ENCODE data around the gene JHY. TPM values are rescaled to one million over a fixed set of nuclear protein-coding genes. Genes with fewer than 3 reads are reported as not detected.

Gene JHY
- total and polyA plus RNA-seq, 2 of the 8 experiments (the other 6 are each of a cell fraction or from before 2014, with no cell fraction given) = 0.29 to 0.91 TPM

DNA sequence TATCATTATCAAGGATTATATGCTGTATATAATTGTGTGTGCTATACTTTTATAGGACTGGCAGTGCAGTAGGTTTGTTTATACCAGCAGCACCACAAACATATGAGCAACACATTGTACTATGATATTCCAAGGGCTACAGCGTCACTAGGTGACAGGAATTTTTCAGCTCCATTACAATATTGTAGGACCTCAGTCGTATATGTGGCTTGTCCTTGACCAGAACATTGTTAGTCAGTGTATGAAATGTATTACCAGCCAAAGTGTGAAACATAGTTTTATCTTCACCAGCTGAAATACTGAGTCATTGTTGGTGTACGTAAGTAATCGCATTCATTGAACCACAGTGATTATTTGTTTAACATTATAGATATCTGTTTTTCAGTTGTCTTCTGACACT lies 20.4 kb downstream of the JHY start (continued):
- TF ChIP-seq CBX5 (IDR thresholded peaks at IDR 0.05; ENCODE audit: low read depth, low read length) = no peak
- no peak for TF ChIP-seq RBBP5 (IDR thresholded peaks at IDR 0.05; ENCODE audit: borderline replicate concordance, low read depth, low read length)
- no peak for TF ChIP-seq SP1 (IDR thresholded peaks at IDR 0.05; ENCODE audit: low read depth, low read length)

Measured in H1 (cell line).